GM18873 (cell line): ENCODE data around the gene POC1A.

Experiments
- ATAC-seq: cut with Tn5 transposase; IDR thresholded peaks from one replicate; pipeline ENCODE4 v1.9.1; 2021; ENCODE audit warnings: mild to moderate bottlenecking, moderate library complexity, moderate number of reproducible peaks; ENCODE audit not compliant: unreplicated experiment, low FRiP score

POC1A gene

GRCh38 chr3:52154135-52155094 lies at the start of gene POC1A:
Gene POC1A (minus strand): TSS chr3:52154423. CDS start chr3:52154372, 51 bp downstream.
- ATAC-seq = peak; percentile 65

GRCh38 chr3:52203701-52204100 lies 49.5 kb upstream of the POC1A start:
- no peak for ATAC-seq

- no peak for ATAC-seq
Measured at GRCh38 chr3:52202384-52203077, 48.3 kb upstream of the POC1A start.

- no peak for ATAC-seq
Measured at GRCh38 chr3:52200981-52201679, 46.9 kb upstream of the POC1A start.

GRCh38 chr3:52198643-52199608 lies 44.7 kb upstream of the POC1A start:
- no peak for ATAC-seq

- peak; percentile 66 for ATAC-seq
Measured at GRCh38 chr3:52197842-52198625, 43.8 kb upstream of the POC1A start, which contains the start of gene ALAS1. Gene ALAS1 (plus strand): TSS chr3:52198160. CDS start chr3:52199242, 1,082 bp downstream.

- ATAC-seq = no peak
Measured at GRCh38 chr3:52197499-52197841, 43.2 kb upstream of the POC1A start.

- ATAC-seq = no peak
Measured at GRCh38 chr3:52196977-52197376, 42.8 kb upstream of the POC1A start.

GRCh38 chr3:52195823-52196331 lies 41.7 kb upstream of the POC1A start:
- ATAC-seq = no peak

GRCh38 chr3:52195291-52195597 lies 41.0 kb upstream of the POC1A start:
- ATAC-seq = no peak

GRCh38 chr3:52194485-52195290 lies 40.5 kb upstream of the POC1A start:
- no peak for ATAC-seq

- no peak for ATAC-seq
Measured at GRCh38 chr3:52193065-52193464, 38.8 kb upstream of the POC1A start.

- no peak for ATAC-seq
Measured at GRCh38 chr3:52191663-52192062, 37.4 kb upstream of the POC1A start.

- ATAC-seq = no peak
Measured at GRCh38 chr3:52190294-52191074, 36.3 kb upstream of the POC1A start.

GRCh38 chr3:52188556-52188955 lies 34.3 kb upstream of the POC1A start:
- no peak for ATAC-seq

GRCh38 chr3:52186729-52187128 lies 32.5 kb upstream of the POC1A start:
- no peak for ATAC-seq

- ATAC-seq = no peak
Measured at GRCh38 chr3:52185837-52186236, 31.6 kb upstream of the POC1A start.
